ENCODE results near the gene OPCML.

GRCh38 chr11:132531921-132532320 lies 1000.4 kb downstream of the OPCML start:
- TF ChIP-seq CTCF (IDR thresholded peaks at IDR 0.05; ENCODE audit: low read length) = no peak
- TF ChIP-seq EZH2 (IDR thresholded peaks at IDR 0.05; ENCODE audit: borderline replicate concordance, low read length) = no peak

Measured in OCI-LY1 (cell line).